Skeletal muscle cell (primary cell): ENCODE results near the gene TMCC3.

ENCODE experiments used
- DNase-seq: peaks from one replicate; pipeline ENCODE4 v3.0.0-alpha.2; 2010; ENCODE audit warnings: low read depth
- H3K4me3 ChIP-seq: 2 replicates; pipeline ENCODE4 v1.5.1; 2011; ENCODE audit warnings: low read depth, mild to moderate bottlenecking, control low read depth, low read length, moderate library complexity

Gene TMCC3

DNA sequence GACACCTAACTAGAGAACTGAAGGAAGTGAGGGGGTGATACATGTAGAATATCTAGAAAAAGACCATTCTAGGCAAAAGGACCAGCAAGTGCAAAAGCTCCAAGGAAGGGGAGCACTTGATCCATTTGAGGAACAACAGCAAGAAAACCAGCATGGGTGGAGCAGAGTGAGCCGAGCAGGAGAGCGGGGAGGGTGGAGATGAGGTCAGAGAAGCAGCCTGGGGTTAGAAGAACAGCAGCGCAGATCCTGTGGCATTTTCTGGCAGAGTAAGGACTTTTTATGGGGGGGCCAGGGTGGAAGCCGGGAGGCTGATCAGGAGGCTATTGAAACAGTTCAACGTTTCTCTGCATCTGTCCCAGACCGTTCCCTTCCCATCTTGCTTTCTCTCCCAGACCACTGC, 24.5 kb upstream of the TMCC3 start:
- H3K4me3 ChIP-seq, result no peak overlapping the region
- DNase-seq, result no peak

DNA sequence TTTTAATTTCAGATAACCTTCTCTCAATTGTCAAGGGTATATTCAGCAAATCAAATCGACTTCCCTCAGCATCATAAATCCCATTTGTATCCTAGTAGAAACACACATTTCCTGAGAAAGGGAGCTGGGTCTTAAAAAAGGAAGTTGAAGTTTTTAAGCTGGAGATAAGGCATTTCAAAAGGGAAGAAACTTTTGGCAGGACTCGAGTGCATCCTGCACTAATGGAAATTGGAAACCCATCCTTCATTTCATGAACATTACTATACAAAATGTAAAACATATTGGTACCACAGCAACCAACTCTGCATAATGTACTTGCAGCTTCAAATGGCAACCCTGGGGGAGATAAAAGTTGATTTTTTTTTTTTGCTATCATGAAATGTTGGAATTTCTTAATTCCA, 23.7 kb upstream of the TMCC3 start:
- DNase-seq, result no peak

DNA sequence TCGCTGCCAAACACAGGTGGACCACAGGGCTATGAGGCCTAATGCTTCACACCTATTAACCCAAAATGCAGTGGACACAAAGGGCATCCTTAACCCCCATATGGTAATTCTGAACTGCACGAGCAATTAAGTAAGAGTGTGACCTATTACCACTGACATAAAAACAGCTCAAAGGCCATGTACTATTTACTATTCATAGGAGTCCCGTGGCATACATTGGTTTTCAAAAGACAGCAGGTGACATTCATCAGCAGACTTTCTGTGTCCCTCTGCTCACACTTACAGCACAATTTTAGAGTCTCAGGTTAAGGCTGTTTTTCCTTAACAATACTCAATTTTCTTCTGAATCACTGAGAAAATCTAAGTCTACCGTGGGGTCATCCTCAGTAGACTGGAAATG, 23.1 kb upstream of the TMCC3 start:
- DNase-seq, result no peak

More for the DNA sequence above, 23.7 kb upstream of the TMCC3 start:
- no peak overlapping the region for H3K4me3 ChIP-seq

DNA sequence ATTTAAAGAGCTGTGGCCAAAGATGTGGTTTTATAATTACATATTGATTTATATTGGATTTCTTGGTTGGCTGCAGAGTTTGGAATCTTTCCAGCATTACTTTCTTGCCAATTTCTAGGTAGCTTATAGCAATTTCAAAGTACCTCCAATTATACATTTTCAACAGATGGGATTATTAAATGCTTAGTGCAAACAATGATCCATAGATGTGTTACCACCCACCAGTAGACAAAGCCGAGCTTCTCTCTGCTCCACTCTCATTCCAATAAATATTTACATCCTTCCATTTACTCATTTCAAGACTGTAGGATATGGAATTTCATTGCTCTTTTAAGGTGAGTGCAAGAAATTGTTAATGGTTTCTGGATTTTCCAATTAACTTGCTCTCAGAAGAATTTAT, 21.6 kb upstream of the TMCC3 start:
- H3K4me3 ChIP-seq, result no peak overlapping the region
- DNase-seq, result no peak

More for the DNA sequence above, 23.1 kb upstream of the TMCC3 start:
- H3K4me3 ChIP-seq, result no peak overlapping the region

DNA sequence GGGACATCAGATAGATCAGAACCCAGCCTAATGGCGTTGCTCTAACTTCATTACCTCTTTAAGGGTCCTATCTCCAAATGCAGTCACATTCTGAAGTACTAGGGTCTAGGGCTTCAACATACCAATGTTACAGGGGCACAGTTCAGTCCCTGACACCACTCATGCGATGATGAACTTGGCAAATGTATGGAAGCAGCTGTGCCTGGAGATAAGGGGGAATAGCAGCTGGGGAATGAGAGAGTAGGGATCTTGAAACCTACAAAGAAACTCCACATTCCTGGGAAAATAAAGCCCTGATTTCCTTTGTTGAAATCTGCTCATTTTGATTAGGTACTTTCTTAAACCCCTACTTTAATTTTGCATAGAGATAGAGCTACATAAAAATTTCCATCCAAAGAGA, 20.5 kb upstream of the TMCC3 start:
- DNase-seq, result no peak
- H3K4me3 ChIP-seq, result no peak overlapping the region

DNA sequence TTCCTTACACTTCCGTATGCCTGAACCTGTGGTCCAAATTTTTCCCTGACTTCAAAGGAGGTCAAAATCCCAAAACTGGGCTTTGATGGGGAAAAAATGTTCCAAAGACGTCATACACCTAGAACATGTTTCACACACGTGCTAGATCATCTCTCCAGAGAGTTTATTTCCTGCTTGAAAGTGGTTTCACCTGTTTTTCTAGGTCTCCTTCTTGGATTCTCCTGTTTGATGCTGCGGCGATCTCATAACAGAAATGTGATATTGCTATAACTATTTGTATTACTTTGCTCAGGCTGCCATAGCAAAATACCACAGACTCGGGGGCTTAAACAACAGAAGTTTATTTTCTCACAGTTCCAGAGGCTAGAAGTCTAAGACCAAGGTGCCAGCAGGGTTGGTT, 19.7 kb upstream of the TMCC3 start:
- H3K4me3 ChIP-seq, result no peak overlapping the region
- no peak for DNase-seq

DNA sequence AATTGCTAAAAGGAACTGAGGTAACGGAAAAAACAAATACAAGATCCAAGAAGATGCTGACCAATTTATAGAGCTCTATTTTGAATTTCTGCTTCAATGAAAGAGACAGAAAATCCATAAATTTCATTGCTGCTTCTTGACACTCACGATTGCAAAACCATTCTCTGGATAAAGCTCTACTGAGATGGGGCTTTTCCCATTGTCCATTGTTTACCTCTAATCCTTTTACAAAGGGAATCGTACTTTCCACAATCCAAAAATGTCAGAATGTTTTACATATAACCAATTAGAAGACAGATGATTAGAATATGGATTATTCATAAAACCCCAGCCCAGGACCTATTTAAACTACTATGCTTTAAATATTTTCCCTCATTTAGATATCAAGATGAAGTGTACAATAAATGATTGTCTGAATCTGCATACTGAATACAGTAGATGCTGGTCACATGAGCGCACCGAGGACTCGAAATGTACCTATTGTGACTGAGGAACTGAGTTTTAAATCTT, 16.7 kb upstream of the TMCC3 start:
- H3K4me3 ChIP-seq, result no peak overlapping the region
- no peak for DNase-seq

DNA sequence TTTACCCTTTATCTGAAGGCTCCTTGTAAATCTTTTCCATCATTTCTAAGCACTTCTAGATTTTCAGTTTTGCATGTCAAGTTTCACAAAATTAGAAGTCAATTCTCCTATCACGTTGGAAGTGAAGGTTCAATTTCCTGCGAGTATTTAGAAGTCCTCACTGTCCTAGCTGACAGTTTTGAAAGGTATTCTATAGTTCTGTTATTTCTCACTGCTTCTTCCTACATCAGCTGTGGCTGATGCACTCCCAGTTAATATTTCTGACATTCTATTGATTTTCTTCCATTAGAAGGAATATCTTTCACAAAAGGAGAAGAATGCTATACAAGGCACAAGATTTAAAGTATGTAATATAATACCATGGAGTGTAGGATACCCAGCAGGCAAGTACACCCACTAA, 15.8 kb upstream of the TMCC3 start:
- DNase-seq, result no peak
- H3K4me3 ChIP-seq, result no peak overlapping the region

DNA sequence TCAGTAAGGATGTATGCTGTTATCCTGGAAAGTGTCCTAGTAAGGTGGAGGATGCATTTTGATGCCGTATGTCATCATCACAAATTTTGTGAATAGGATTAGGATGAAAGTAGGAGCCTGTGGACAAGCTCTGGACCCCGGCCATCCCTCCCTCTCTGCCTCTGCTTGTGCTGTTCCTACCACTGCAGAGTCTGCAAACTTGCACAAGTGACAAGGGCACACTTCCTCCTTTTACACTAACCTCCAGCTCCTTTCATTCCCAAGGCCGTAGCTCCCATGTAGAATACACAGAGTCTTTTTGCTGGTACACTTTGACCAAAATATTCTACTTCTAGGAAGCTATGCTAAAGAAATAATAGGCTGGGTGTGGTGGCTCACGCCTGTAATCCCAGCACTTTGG, 13.3 kb upstream of the TMCC3 start:
- no peak overlapping the region for H3K4me3 ChIP-seq
- DNase-seq, result no peak

DNA sequence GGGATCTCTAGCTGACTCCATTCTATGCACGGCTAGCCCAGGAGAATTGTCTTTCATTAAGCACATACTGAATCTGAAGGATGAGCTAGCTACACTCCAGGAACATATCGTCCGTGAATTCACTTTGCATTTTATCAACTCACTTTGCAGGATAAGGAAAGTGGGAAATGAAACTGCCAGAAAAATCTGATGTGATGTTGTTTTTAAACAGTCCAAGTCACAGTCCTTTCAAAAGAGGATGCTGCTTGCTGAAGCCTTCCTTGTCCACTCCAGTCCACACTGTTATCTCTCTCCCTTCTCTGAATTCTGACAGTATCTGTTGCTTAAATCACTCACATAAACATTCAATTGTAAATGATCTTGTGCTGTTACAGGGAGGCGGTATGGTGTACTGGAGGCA, 12.7 kb upstream of the TMCC3 start:
- H3K4me3 ChIP-seq, result no peak overlapping the region
- DNase-seq, result no peak

DNA sequence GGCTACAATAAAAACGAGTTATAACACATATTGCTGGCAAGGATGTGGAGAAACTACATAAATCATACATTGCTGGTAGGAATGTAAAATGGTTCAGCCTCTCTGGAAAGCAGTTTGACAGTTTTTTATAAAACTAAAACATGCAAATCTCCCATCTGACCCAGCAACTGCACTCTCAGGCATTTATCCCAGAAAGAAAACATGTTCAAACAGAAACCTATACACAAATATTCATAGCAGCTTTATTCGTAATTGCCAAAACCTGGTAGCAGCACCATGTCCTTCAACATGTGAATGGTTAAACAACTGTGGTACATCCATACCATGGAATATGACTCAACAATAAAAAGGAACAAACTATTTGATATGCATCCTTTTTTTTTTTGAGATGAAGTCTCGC, 10.1 kb upstream of the TMCC3 start:
- H3K4me3 ChIP-seq, result no peak overlapping the region
- no peak for DNase-seq

DNA sequence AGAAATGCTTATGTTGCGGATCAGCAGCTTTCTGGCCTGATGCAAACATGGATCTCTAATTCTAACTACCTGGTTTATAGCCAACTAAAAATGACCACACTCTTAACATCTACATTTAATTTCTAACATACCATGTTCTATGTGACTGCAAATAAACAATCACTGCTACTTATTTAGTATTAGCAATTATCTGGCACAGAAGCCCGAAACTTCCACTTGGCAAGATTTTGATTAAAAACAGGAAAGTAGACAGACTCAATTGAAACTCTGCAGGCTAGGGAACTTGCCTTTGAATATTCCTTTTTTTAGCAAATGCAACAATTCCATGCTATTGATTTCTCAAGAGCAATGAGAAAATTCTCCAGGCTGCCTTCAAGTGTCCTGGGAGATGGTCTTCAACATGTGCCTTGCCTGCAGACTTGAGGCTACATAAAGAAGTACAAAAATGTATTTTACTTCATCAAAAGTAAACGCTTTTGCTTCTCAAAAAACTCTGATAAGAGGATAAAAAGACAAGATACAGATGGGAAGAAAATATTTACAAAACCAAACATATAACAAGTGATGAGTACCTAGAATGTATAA, 9.1 kb upstream of the TMCC3 start:
- DNase-seq, result no peak
- no peak overlapping the region for H3K4me3 ChIP-seq

DNA sequence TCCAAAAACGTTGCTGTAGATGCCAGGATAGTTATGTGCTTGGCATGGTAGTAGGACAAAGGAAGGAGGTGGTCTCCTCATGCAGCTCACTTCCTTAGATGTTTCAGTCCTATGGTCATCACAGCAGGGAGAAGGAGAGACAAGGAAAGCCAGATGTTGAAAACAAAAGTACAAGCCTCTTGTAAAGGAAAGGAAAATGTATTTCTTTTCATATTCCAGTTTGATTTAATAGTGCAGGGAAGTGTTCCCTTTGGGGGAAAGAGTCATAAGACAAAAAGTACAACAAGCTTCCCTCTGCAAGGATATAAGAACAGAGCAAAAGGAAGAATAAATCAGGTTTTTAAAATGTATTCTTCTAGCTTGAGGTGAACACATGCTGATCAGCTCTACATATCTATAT, 8.6 kb upstream of the TMCC3 start:
- no peak overlapping the region for H3K4me3 ChIP-seq
- DNase-seq, result no peak

DNA sequence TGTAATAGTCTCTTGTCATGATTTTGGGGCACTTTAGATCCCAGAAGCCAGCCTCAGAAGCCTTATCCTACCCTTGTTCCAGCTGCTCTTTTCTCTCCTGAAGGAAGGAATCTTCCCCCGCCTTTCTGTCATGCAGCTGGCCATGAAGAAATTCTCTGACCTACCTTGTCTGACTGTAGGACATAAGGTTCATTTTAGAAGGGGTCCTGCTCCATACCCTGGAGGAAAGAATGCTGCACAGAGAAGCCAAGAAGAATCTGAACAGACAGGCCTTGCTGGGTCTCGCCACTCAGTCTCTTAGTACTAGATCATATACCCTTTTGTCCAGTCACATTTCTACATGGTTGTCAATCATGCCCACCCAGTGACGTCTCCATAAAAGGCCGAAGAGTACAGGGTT, 6.2 kb upstream of the TMCC3 start:
- H3K4me3 ChIP-seq, result no peak overlapping the region
- DNase-seq, result no peak

DNA sequence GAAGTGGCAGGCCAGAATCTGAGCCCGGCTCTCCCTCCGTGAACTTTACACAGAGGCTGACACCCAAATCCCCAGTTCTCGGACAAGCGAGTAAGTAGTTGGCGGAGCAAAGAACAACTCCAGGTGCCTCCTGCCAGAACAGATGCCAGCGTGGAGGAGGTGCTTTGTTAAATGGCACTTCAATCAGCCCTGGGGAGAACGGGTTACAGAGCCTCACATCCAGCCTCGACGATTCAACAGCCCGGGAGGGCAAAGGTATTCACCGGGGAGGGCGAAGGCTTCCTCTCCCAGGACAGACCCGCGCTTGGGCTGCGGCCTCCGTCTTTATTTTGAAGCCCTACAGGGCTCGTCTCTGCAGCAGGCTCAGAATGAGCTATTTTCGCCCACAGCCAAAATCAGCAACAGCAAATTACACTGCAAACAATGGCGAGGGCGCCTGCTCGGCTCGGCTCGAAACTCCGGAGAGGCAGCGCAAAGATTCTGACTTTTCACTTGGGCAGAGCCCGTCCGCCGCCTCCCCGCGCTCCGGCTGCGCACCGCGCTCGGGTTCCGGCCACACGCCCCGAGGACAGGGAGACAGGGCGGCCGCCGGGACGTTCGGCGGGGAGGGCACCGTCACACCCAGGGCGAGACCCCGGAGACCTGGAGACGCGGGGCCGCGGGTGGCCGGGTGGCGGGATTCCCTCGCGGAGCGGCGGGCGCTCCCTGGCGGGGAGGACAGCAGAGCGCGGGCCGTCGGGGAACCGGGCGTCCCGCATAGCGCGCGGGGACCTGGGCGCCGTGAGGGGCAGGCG, 811 bp downstream of the TMCC3 start:
- H3K4me3 ChIP-seq, result peak overlapping the region; percentile 60
- DNase-seq, result no peak

DNA sequence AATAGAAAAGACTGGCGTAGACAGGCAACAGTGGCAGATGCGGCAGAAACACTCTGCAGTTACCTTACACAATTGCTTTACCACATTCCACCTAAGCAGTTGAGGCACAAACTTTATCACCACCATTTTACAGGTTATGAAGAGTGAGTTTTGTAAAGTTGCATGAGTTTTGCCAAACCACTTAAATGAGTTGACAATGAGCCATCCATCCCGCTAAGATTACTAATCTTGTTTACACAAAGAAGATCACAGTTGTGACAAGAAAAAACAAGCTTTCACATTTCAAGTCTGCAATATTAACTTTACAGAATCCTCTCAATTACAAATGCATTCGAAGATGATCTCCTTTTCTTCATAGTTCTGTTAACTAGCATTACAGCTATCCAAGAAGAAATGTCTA, 1.8 kb downstream of the TMCC3 start:
- no peak for DNase-seq
- H3K4me3 ChIP-seq, result no peak overlapping the region

DNA sequence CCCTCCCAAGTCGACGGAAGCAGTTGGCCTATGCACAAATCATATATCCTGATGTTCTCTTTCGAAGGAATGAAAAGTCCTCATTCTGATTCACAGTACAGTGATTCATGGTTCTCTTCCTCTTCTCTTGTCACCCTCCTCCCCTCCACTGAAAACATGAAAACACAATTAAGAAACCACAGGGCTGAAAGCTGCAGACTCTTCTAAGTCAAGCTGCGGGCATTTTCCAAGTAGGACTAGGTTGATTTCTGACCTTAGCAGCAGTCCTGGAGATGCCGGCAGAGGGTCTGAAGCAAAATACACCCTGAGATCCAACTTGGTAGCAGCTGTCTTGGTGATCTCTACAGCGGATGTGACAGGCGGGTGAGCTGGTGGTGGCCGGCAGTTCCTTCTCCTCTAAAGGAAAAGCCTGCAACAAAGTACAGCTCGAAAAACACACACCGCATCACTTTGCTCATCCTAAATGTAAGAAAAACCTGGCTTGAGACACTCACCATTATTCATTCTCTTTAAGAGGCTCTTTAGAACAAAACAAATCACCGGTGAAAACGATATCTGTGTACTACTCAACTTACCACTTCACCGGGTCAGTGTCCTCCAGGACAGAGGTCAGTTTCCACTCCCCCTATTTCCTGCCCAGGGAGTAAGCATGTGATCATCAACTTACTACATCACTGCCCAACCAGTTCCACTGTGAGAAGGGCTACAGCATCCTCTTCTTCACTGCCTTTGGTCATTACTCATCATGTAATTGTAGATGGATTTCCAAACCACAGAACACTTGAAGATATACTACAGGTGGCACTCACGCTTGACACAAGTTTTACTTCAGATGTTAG, 6.0 kb downstream of the TMCC3 start:
- H3K4me3 ChIP-seq, result peak overlapping the region; percentile 15
- DNase-seq, result peak; percentile 73

DNA sequence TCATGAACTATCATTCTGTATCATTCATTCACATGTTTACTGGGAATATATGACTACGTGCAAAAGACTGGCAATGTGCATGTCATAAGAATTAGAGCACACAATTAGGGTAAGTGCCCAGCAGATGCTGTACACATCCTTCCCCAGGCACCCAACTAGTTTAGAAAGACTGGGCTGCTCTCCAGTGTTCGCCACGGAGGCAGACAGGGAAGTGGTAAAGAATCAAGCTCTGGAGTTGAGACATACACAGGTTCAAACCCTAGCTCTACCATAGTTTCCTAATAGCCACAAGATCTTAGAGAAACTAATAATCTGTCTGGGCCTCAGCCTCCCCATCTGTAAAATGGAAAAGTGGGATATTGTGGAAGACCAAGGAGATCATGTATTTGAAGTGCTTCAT, 6.8 kb downstream of the TMCC3 start:
- no peak overlapping the region for H3K4me3 ChIP-seq
- no peak for DNase-seq

DNA sequence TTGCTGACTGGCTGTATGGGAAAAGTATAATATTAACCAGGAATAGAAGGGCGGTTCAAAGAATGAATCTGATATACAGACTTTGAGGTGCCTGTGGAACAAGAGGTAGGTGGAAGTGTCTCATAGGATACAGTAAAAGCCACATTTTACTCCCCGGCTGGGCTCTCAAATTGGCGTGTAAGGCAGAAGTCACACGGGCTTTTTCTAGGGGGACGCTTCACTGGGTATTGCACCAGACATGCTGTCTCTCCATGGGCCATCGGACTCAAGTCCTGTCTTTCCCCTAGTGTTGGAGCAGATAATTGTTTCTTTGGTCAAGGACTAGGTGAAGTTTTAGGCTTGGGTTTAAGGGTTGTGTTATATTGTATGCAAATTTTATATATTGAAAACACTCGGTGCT, 9.1 kb downstream of the TMCC3 start:
- DNase-seq, result no peak
- no peak overlapping the region for H3K4me3 ChIP-seq

DNA sequence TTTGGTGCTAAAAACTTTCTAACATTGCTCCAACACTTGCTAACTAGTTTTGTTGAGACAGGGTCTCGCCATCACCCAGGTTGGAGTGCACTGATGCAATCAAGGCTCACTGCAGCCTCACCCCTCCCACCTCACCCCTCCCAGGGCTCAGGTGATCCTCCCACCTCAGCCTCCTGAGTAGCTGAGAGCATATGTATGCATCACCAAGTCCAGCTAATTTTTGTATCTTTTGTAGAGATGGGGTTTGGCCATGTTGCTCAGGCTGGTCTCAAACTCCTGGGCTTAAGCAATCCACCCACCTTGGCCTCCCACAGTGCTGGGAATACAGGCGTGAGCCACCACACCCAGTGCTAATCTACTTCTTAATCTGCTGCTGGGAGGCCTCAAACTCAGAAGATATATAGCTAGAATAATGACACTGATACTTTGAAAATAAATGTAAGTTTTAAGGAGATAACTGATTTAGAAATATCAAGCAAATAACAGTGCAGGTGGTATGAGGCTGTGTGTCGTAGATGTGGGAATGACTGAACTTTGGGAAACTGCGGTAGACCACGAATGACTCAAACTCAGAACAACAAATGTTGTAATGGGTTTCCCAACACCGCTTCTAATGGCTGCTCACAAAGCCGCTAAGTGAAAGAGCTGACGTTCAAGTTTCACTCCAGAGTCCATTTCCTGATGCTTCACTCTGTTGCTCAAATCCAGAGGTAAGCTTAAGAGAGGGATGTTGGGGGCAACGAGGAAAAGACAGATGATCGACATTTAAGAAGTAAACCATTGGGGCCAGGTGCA, 10.0 kb downstream of the TMCC3 start:
- peak; percentile 69 for DNase-seq
- H3K4me3 ChIP-seq, result no peak overlapping the region
